Lung (tissue), 12 donors: ENCODE data around the gene LRRC10. TPM values are rescaled to one million over a fixed set of nuclear protein-coding genes. Genes with fewer than 3 reads are reported as not detected.

Experiments
- ATAC-seq: fragments of 200-7000 bp; cut with Tn5 transposase; one replicate; pipeline ENCODE4 v1.9.1; 2020; ENCODE audit warnings: moderate number of reproducible peaks; ENCODE audit not compliant: insufficient read depth, low FRiP score
- DNase-seq, 3 donors: peaks; one replicate each; pipeline ENCODE4 v3.0.0-alpha.2; 2013 to 2017
- H3K27ac ChIP-seq, 2 donors: one replicate each; pipeline ENCODE4 v1.5.1; 2013; ENCODE audit warnings: mild to moderate bottlenecking in 2 of 2, moderate library complexity in 2 of 2, control low read depth in 1 of 2, inconsistent platforms in 1 of 2, low read depth in 1 of 2, low read length in 1 of 2
- H3K27me3 ChIP-seq, 3 donors: one replicate each; pipeline ENCODE4 v1.5.1; 2013; ENCODE audit warnings: low read length in 2 of 3; ENCODE audit not compliant: control insufficient read depth in 3 of 3, insufficient read depth in 3 of 3
- H3K36me3 ChIP-seq, 4 donors: one replicate each; pipeline ENCODE4 v1.5.1; 2013; ENCODE audit warnings: low read length in 4 of 4, mild to moderate bottlenecking in 1 of 4, moderate library complexity in 1 of 4; ENCODE audit not compliant: control insufficient read depth in 4 of 4, insufficient read depth in 4 of 4
- H3K4me1 ChIP-seq, 5 donors: one replicate each; pipeline ENCODE4 v1.5.1; 2013; ENCODE audit warnings: low read length in 5 of 5, mild to moderate bottlenecking in 2 of 5, moderate library complexity in 1 of 5; ENCODE audit not compliant: control insufficient read depth in 5 of 5, insufficient read depth in 5 of 5
- H3K4me3 ChIP-seq: one replicate; pipeline ENCODE4 v1.5.1; 2013; ENCODE audit warnings: mild to moderate bottlenecking, control low read depth, moderate library complexity
- H3K9ac ChIP-seq, 2 donors: one replicate each; pipeline ENCODE4 v1.5.1; 2013; ENCODE audit warnings: low read length in 2 of 2, control low read depth in 1 of 2; ENCODE audit not compliant: insufficient read depth in 1 of 2
- H3K9me3 ChIP-seq, 4 donors: one replicate each; pipeline ENCODE4 v1.5.1; 2013; ENCODE audit warnings: low read length in 3 of 4, mild to moderate bottlenecking in 1 of 4, moderate library complexity in 1 of 4; ENCODE audit not compliant: control insufficient read depth in 4 of 4, insufficient read depth in 3 of 4
- CTCF ChIP-seq: IDR thresholded peaks from 2 replicates; pipeline ENCODE4 v1.5.1; 2012; ENCODE audit warnings: mild to moderate bottlenecking; ENCODE audit errors: control extremely low read depth, extremely low read depth
- WGBS, 2 donors: extraction: QIAGEN DNeasy Blood & Tissue Kit; methylation state at CpG; one replicate each; pipeline ENCODE4 v1.1.7; 2013; 5-methylcytosine and 5-hydroxymethylcytosine counted together
- polyA plus RNA-seq, 2 donors: library from polyadenylated mRNA; stranded (reverse); fragments of 200-250 nt; gene quantifications; one replicate each; pipeline ENCODE4 v1.2.1, GENCODE V29; 2013
- total RNA-seq, 2 donors: library from RNA; depleted of rRNA in 1 of 2; stranded (reverse); fragments of >200 nt in 1 of 2; gene quantifications; one replicate each; pipeline ENCODE4 v1.2.1, GENCODE V29; 2014 to 2021
- donor health status: control.
- donor health status: control.
- donor health status: Bipolar disorder and iron deficiency.
- donor health status: healthy.
- donor health status: DM: yes; HTN: yes; CAD: no.

The LRRC10 gene
- total and polyA plus RNA-seq, 4 donors, result 0.40 TPM; not detected in 3

GRCh38 chr12:69601962-69602685 is 8.6 kb downstream of the LRRC10 start:
- Histone ChIP-seq H3K27me3 (no peaks in the 10 kb centered on the region), H3K9me3 (no peaks in the 10 kb centered on the region), H3K4me1 (peaks cover 0 to 3% (median 0%) of the 10 kb centered on the region in 5 donors), H3K9ac (no peak overlapping the region), H3K36me3 (peaks cover 17 to 40% (median 34%) of the 10 kb centered on the region in 4 donors), H3K4me3 (no peak overlapping the region), H3K27ac (no peak overlapping the region)
- 97% methylated on average over 6 of the region's 6 CpGs for WGBS, 2 donors
- ATAC-seq (no peak), DNase-seq (no peak)
- no peak for TF ChIP-seq CTCF

- peaks cover 0 to 3% (median 0%) of the 10 kb centered on the region in 5 donors for H3K4me1 ChIP-seq
- peaks cover 18 to 44% (median 36%) of the 10 kb centered on the region in 4 donors for H3K36me3 ChIP-seq
- H3K9me3 ChIP-seq, result no peaks in the 10 kb centered on the region
- H3K27ac ChIP-seq, result no peak overlapping the region
- H3K9ac ChIP-seq, result no peak overlapping the region
- no peak for ATAC-seq
- DNase-seq, result no peak
- no peaks in the 10 kb centered on the region for H3K27me3 ChIP-seq
- no peak overlapping the region for H3K4me3 ChIP-seq
- TF ChIP-seq CTCF, result no peak
Measured at GRCh38 chr12:69600804-69601203, 9.9 kb downstream of the LRRC10 start.

- Histone ChIP-seq H3K36me3 (peaks cover 23 to 59% (median 47%) of the 10 kb centered on the region in 4 donors), H3K9ac (no peak overlapping the region), H3K9me3 (no peaks in the 10 kb centered on the region), H3K27me3 (no peaks in the 10 kb centered on the region), H3K4me3 (no peak overlapping the region), H3K27ac (no peak overlapping the region), H3K4me1 (peaks cover 0 to 3% (median 0%) of the 10 kb centered on the region in 5 donors)
- no peak for DNase-seq
- 67 to 76% methylated on average over 4 of the region's 4 CpGs for WGBS, 2 donors
- ATAC-seq, result no peak
- TF ChIP-seq CTCF, result no peak
Measured at GRCh38 chr12:69598174-69598753, 12.4 kb downstream of the LRRC10 start.
